H1 (cell line): ENCODE data around the gene ZSCAN12. TPM values are rescaled to one million over a fixed set of nuclear protein-coding genes. Genes with fewer than 3 reads are reported as not detected.

Source experiments
- CTCF ChIA-PET: fragments of 300-600 bp; sonication (Branson Sonifier 250); formaldehyde crosslinking; loops from one replicate; lab custom pipeline; 2021; ENCODE audit not compliant: partially characterized antibody; lab: Charles Lee
- POLR2A ChIA-PET: fragments of 300-600 bp; sonication (Branson Sonifier 250); formaldehyde crosslinking; loops from one replicate; lab custom pipeline; 2021; ENCODE audit warnings: inconsistent platforms; ENCODE audit not compliant: partially characterized antibody; lab: Charles Lee
- DNase-seq, 2 experiments: peaks; one replicate each; pipeline versions ENCODE4 v3.0.0 to v3.0.0-alpha.2; 2010 to 2022; ENCODE audit warnings: low spot score in 2 of 2, low read depth in 1 of 2, mixed read lengths in 1 of 2
- FAIRE-seq: peaks from 2 replicates; lab custom pipeline; 2011; peaks lifted over from hg19 to GRCh38; lab: Jason Lieb, UNC
- H2AFZ ChIP-seq: 2 replicates; pipeline ENCODE4 v1.8.1; 2012; ENCODE audit warnings: low read length, inconsistent platforms
- H2AK5ac ChIP-seq: 2 replicates; pipeline ENCODE4 v1.6.1; 2013; ENCODE audit warnings: low read depth, low read length
- H2BK120ac ChIP-seq: replicated peaks from 2 replicates; pipeline ENCODE3; 2013; ENCODE audit warnings: low read depth, low read length, inconsistent platforms
- H2BK12ac ChIP-seq: 2 replicates; pipeline ENCODE4 v1.6.1; 2013; ENCODE audit warnings: low read depth, low read length
- H2BK15ac ChIP-seq: 2 replicates; pipeline ENCODE4 v1.6.1; 2013; ENCODE audit warnings: low read length
- H2BK20ac ChIP-seq: 2 replicates; pipeline ENCODE4 v1.6.1; 2013; ENCODE audit warnings: low read length
- H2BK5ac ChIP-seq: 2 replicates; pipeline ENCODE4 v1.6.1; 2013; ENCODE audit warnings: low read depth, low read length
- H3K14ac ChIP-seq: 2 replicates; pipeline ENCODE4 v1.6.1; 2013; ENCODE audit warnings: inconsistent platforms; ENCODE audit not compliant: insufficient read length
- H3K18ac ChIP-seq: 2 replicates; pipeline ENCODE4 v1.6.1; 2013; ENCODE audit warnings: low read length; ENCODE audit errors: extremely low read depth
- H3K23ac ChIP-seq: 2 replicates; pipeline ENCODE4 v1.6.1; 2013; ENCODE audit warnings: inconsistent platforms; ENCODE audit not compliant: insufficient read length
- H3K23me2 ChIP-seq: 2 replicates; pipeline ENCODE4 v1.6.1; 2013; ENCODE audit warnings: low read depth, low read length
- H3K27ac ChIP-seq: 2 replicates; pipeline ENCODE4 v1.6.1; 2011; ENCODE audit warnings: low read depth, low read length, inconsistent platforms
- H3K27me3 ChIP-seq, 4 experiments: replicated peaks in 1 of 4; 1 replicate in 1 of 4; 2 replicates in 3 of 4; pipeline versions ENCODE4 v1.6.1 to v1.8.1; 2011 to 2013; ENCODE audit warnings: low read length in 3 of 4, mild to moderate bottlenecking in 3 of 4, inconsistent platforms in 2 of 4, mixed read lengths in 2 of 4, moderate library complexity in 1 of 4; ENCODE audit not compliant: control insufficient read depth in 3 of 4, insufficient read depth in 3 of 4; ENCODE audit errors: extremely low read depth in 1 of 4
- H3K36me3 ChIP-seq, 4 experiments: 2 replicates each; pipeline versions ENCODE4 v1.6.1 to v1.8.1; 2011 to 2013; ENCODE audit warnings: mild to moderate bottlenecking in 4 of 4, low read length in 3 of 4, moderate library complexity in 2 of 4, control low read depth in 1 of 4, inconsistent platforms in 1 of 4; ENCODE audit not compliant: insufficient read depth in 4 of 4, control insufficient read depth in 2 of 4
- H3K4ac ChIP-seq: replicated peaks from 2 replicates; pipeline ENCODE3; 2013; ENCODE audit warnings: low read length, low read depth, mixed read lengths, inconsistent platforms; ENCODE audit not compliant: insufficient read length
- H3K4me1 ChIP-seq, 4 experiments: replicated peaks in 1 of 4; 1 replicate in 1 of 4; 2 replicates in 3 of 4; pipeline versions ENCODE4 v1.6.1 to v1.8.1; 2011 to 2013; ENCODE audit warnings: low read length in 3 of 4, inconsistent platforms in 2 of 4, mixed read lengths in 1 of 4; ENCODE audit not compliant: insufficient read depth in 4 of 4, control insufficient read depth in 3 of 4
- H3K4me2 ChIP-seq, 2 experiments: 2 replicates each; pipeline versions ENCODE4 v1.6.1 to v1.8.1; 2011 to 2013; ENCODE audit warnings: low read depth in 2 of 2, low read length in 2 of 2, control low read depth in 1 of 2, inconsistent platforms in 1 of 2, mild to moderate bottlenecking in 1 of 2; ENCODE audit not compliant: insufficient read depth in 1 of 2
- H3K4me3 ChIP-seq, 4 experiments: fragments of 200-600, 300-600 bp in 1 of 4; sonication (generic), shearing (Covaris generic), sonication (Bioruptor Twin) in 1 of 4; 2 replicates each; pipeline versions ENCODE4 v1.5.1 to v1.8.1; 2011 to 2016; ENCODE audit warnings: low read length in 4 of 4, low read depth in 3 of 4, control low read depth in 2 of 4, inconsistent platforms in 2 of 4, mild to moderate bottlenecking in 2 of 4, mixed read lengths in 1 of 4, moderate library complexity in 1 of 4; ENCODE audit not compliant: insufficient read depth in 2 of 4; ENCODE audit errors: extremely low read depth in 1 of 4
- H3K56ac ChIP-seq: replicated peaks from 2 replicates; pipeline ENCODE3; 2013; ENCODE audit warnings: low read depth, mild to moderate bottlenecking, mixed read lengths, low read length, inconsistent platforms; ENCODE audit not compliant: insufficient read length
- H3K79me1 ChIP-seq: 2 replicates; pipeline ENCODE4 v1.6.1; 2013; ENCODE audit warnings: low read depth, low read length, control low read depth
- H3K79me2 ChIP-seq, 2 experiments: 2 replicates each; pipeline versions ENCODE4 v1.6.1 to v1.8.1; 2012 to 2013; ENCODE audit warnings: low read length in 2 of 2, mild to moderate bottlenecking in 2 of 2, inconsistent platforms in 1 of 2; ENCODE audit not compliant: insufficient read depth in 2 of 2, control insufficient read depth in 1 of 2
- H3K9ac ChIP-seq, 4 experiments: replicated peaks in 1 of 4; 1 replicate in 1 of 4; 2 replicates in 3 of 4; pipeline versions ENCODE4 v1.6.1 to v1.8.1; 2011 to 2013; ENCODE audit warnings: low read depth in 3 of 4, low read length in 3 of 4, control low read depth in 2 of 4, mild to moderate bottlenecking in 2 of 4, moderate library complexity in 2 of 4, inconsistent platforms in 1 of 4; ENCODE audit errors: extremely low read depth in 1 of 4
- H3K9me3 ChIP-seq, 2 experiments: 2 replicates each; pipeline versions ENCODE4 v1.6.1 to v1.8.1; 2012 to 2013; ENCODE audit warnings: mild to moderate bottlenecking in 2 of 2, moderate library complexity in 2 of 2, control low read depth in 1 of 2, inconsistent platforms in 1 of 2, low read depth in 1 of 2, low read length in 1 of 2, mixed read lengths in 1 of 2; ENCODE audit not compliant: insufficient read depth in 2 of 2
- H4K20me1 ChIP-seq, 2 experiments: replicated peaks in 1 of 2; 2 replicates each; pipeline versions ENCODE3 to v1.8.1; 2011 to 2013; ENCODE audit warnings: inconsistent platforms in 2 of 2, low read length in 2 of 2, mild to moderate bottlenecking in 1 of 2; ENCODE audit not compliant: insufficient read depth in 2 of 2, control insufficient read depth in 1 of 2
- H4K5ac ChIP-seq: 2 replicates; pipeline ENCODE4 v1.6.1; 2013; ENCODE audit warnings: low read length, low read depth, mixed read lengths, inconsistent platforms; ENCODE audit not compliant: insufficient read length
- H4K8ac ChIP-seq: 2 replicates; pipeline ENCODE4 v1.8.0; 2013; ENCODE audit warnings: mild to moderate bottlenecking, moderate library complexity, low read length, inconsistent platforms; ENCODE audit not compliant: insufficient read depth; ENCODE audit errors: extremely low read depth
- H4K91ac ChIP-seq: replicated peaks from 2 replicates; pipeline ENCODE3; 2013; ENCODE audit warnings: low read length, mixed read lengths, inconsistent platforms; ENCODE audit not compliant: insufficient read length
- CHD2 ChIP-seq: IDR thresholded peaks from 2 replicates; pipeline ENCODE4 v1.6.1; 2012; ENCODE audit warnings: low read length, improper control_type of control experiment
- RFX5 ChIP-seq: IDR thresholded peaks from 2 replicates; pipeline ENCODE4 v1.6.1; 2011; ENCODE audit warnings: low read depth, low read length, improper control_type of control experiment, borderline replicate concordance
- WGBS, 2 experiments: shearing (Covaris generic) in 1 of 2; methylation state at CpG; one replicate each; pipeline versions ENCODE4 v1.1.6 to v1.1.7; 2013 to 2015; ENCODE audit warnings: low lambda C conversion rate in 2 of 2, mixed read lengths in 2 of 2, inconsistent platforms in 1 of 2, low coverage in 1 of 2, missing lambda C conversion rate in 1 of 2; ENCODE audit not compliant: insufficient replicate concordance in 2 of 2, insufficient coverage in 1 of 2, insufficient read length in 1 of 2; ENCODE audit errors: extremely low coverage in 1 of 2, missing lambda C conversion rate in 1 of 2; 5-methylcytosine and 5-hydroxymethylcytosine counted together
- polyA plus RNA-seq, 7 experiments: library from polyadenylated mRNA; depleted of rRNA in 3 of 7; stranded (reverse) in 5 of 7; unstranded in 2 of 7; fragments of >200 nt in 5 of 7; fragments of 200-250 nt in 2 of 7; gene quantifications; 1 replicate in 5 of 7; 2 replicates in 1 of 7; 4 replicates in 1 of 7; pipeline versions ENCODE4 v1.2.1 to v1.2.3, GENCODE V29; 2011 to 2013; ENCODE audit warnings: missing spikeins in 2 of 7, mixed read lengths in 2 of 7
- total RNA-seq: library from RNA; stranded (reverse); fragmentation: NEBNext Ultra II Directional; extraction: Animal tissue kit (Norgen Biotek cat#: 25700); gene quantifications from 2 replicates; pipeline ENCODE4 v1.2.1, GENCODE V29; 2021

The ZSCAN12 gene
- total and polyA plus RNA-seq, 2 of the 8 experiments (the other 6 are each of a cell fraction or from before 2014, with no cell fraction given), result 2.2 to 9.6 TPM

- Histone ChIP-seq H2AK5ac (no peak overlapping the region), H2BK5ac (no peak overlapping the region), H3K23me2 (no peaks in the 10 kb centered on the region), H3K9ac (no peak overlapping the region), H3K27me3 (no peaks in the 10 kb centered on the region), H3K79me2 (no peaks in the 10 kb centered on the region), H3K9me3 (no peaks in the 10 kb centered on the region), H2BK120ac (no peak overlapping the region), H3K36me3 (peaks cover 0 to 2% (median 2%) of the 10 kb centered on the region in 4 experiments; a peak in 3 of 8 replicates), H3K27ac (no peak overlapping the region), H3K23ac (no peak overlapping the region), H4K8ac (no peak overlapping the region), H3K14ac (no peak overlapping the region), H3K4ac (no peak overlapping the region), H3K56ac (no peak overlapping the region), H3K4me2 (no peak overlapping the region), H3K4me1 (no peaks in the 10 kb centered on the region), H4K20me1 (no peaks in the 10 kb centered on the region), H2BK15ac (no peak overlapping the region), H3K4me3 (no peak overlapping the region)
- POLR2A ChIA-PET, result interaction anchor here (0.8 to 2.4 kb wide), 4 partner anchors 12 to 35 kb away, joined by 3 to 6 read pairs (median 4); partner anchors contain the start of gene ZSCAN31
- FAIRE-seq (no peak), DNase-seq (no peak)
- 87% methylated on average over 1 of the region's 1 CpG; no CpG with 5 or more reads in 1 of the 2 experiments for WGBS, 2 experiments
- TF ChIP-seq CHD2 (no peak), RFX5 (no peak)
- TF ChIP-seq, all 59 proteins: peak for 0
- no peak overlapping the region for H4K5ac ChIP-seq
- H2AFZ ChIP-seq, result no peak overlapping the region
- H3K79me1 ChIP-seq, result no peaks in the 10 kb centered on the region
- H2BK20ac ChIP-seq, result no peak overlapping the region
- no peak overlapping the region for H4K91ac ChIP-seq
- H2BK12ac ChIP-seq, result no peak overlapping the region
- CTCF ChIA-PET, result interaction anchor here (0.6 to 2.1 kb wide), 6 partner anchors 12 to 235 kb away, joined by 3 to 14 read pairs (median 4); no protein-coding TSS in a partner anchor
- H3K18ac ChIP-seq, result no peak overlapping the region
Measured at GRCh38 chr6:28371280-28371679, 28.3 kb downstream of the ZSCAN12 start.
